ENCODE measurements around the gene UBE2O.

UBE2O gene

DNA sequence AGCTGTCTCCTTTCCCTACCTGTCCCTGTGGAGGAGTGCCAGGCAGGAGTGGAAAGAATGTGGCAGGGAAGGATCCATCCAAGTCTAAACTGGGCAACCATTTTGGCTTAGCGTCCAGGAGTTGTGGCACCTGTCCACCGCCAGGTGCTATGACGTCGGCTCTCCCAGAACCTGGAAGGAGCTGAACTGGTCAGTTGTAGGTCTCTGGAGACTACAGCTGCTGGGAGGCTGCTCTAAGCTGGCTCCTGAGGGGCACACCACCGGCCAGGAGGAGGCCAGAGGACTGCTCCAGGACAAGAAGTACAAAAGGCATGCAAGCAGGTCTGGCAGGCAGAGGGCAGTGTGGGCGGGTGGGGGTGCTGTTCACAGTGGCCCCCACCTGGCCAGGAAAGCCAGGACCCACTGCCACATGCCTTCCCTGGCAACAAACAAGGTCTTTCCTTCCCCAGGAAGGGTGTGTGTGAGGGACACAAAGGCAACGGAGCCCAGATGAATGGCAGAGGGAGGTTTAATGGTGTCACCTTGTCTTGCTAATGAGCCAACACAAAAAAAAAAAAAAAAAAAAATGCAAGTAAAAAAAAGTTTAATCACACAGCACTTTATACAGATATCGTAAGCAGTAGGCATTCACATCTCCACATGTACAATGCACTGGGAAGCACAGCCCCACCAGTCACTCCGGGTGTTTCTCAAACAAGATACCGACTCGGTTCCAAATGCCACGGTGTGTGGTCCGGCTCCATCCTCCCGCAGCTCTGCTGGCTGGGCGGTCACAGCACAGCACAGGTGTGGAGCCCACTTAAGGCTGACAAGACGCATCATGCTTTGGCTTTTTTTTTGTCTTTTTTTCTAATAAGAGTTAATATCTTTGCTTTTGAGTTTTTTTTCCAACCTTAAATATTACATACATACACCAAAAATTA, 63.7 kb downstream of the UBE2O start:
- no peak for DNase-seq (ENCODE audit: low read depth)

DNA sequence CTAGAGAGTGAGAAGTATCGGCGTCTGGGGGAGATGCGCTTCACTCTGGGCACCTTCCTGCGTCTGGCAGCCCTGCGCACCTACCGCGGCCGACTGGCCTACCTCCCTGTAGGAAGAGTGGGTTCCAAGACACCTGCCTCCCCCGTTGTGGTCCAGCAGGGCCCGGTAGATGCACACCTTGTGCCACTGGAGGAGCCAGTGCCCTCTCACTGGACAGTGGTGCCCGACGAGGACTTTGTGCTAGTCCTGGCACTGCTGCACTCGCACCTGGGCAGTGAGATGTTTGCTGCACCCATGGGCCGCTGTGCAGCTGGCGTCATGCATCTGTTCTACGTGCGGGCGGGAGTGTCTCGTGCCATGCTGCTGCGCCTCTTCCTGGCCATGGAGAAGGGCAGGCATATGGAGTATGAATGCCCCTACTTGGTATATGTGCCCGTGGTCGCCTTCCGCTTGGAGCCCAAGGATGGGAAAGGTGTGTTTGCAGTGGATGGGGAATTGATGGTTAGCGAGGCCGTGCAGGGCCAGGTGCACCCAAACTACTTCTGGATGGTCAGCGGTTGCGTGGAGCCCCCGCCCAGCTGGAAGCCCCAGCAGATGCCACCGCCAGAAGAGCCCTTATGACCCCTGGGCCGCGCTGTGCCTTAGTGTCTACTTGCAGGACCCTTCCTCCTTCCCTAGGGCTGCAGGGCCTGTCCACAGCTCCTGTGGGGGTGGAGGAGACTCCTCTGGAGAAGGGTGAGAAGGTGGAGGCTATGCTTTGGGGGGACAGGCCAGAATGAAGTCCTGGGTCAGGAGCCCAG, 65.8 kb downstream of the UBE2O start:
- DNase-seq (ENCODE audit: low read depth), result no peak

DNA sequence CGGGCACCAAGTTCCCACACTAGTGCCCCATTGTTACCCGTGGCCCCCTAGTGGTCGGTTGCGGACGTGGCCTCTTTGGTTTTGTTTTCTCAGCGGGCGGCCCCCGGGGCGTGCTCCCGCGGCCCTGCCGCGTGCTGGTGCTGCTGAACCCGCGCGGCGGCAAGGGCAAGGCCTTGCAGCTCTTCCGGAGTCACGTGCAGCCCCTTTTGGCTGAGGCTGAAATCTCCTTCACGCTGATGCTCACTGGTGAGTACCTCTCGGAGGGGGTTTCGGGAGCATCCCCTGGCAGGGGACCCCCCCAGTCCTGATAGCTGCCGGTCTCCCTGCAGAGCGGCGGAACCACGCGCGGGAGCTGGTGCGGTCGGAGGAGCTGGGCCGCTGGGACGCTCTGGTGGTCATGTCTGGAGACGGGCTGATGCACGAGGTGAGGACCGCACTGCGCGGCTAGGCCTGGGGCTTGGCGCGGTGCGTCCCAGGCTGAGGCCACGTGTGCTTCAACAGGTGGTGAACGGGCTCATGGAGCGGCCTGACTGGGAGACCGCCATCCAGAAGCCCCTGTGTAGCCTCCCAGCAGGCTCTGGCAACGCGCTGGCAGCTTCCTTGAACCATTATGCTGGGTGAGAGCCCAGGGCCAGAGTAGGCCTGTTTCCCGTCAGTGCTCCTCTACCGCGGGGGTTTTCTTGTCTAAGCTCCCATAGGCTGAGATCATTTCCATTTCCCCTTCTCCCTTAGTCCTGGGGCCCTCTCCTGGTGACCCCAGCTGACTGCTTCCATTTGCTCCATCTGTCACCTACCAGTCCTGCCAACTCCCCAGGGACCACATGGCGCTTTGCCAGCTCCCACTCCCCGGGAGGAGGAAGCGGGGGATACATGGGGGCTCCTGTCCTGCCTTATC, 66.8 kb downstream of the UBE2O start:
- peak; percentile 46 for DNase-seq (ENCODE audit: low read depth)

DNA sequence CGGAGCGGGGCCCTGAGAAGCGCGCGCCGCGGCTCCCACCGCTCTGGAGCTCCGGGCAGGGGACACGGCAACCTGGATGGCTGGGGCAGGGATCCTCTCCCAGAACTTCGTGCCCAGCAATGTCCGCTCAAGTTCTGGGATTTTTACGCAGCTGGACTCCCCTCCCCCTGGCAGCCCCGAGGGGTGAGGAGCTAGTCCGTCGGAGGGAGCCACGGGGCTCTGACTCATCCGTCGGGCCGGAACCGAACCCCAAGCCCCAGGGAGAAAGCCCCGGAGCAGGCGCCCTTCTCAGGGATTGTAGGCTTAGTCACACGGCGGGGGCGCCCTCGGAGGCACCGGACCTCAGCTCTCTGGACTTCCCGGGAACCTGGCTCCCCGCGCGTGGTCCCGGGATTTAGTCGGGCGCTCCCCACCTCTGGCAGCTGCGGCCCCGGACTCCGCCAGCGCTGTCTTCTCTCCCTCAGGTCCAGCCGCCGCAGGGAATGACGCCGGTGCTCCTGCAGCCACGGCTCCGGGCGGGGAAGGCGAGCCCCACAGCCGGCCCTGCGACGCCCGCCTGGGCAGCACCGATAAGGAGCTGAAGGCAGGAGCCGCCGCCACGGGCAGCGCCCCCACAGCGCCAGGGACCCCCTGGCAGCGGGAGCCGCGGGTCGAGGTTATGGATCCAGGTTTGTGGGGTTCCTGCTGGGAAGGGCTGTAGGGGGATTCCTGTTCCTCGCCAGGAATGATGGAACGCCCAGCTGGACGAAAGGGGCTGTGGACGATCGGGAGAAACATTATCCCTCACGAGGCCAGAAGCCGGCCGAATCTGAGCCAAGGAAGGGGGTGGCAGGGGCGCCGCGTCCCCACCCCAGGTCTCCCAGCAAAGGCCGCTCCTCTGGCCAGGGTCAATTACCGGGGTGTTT, 67.7 kb downstream of the UBE2O start:
- DNase-seq (ENCODE audit: low read depth), result peak; percentile 36

DNA sequence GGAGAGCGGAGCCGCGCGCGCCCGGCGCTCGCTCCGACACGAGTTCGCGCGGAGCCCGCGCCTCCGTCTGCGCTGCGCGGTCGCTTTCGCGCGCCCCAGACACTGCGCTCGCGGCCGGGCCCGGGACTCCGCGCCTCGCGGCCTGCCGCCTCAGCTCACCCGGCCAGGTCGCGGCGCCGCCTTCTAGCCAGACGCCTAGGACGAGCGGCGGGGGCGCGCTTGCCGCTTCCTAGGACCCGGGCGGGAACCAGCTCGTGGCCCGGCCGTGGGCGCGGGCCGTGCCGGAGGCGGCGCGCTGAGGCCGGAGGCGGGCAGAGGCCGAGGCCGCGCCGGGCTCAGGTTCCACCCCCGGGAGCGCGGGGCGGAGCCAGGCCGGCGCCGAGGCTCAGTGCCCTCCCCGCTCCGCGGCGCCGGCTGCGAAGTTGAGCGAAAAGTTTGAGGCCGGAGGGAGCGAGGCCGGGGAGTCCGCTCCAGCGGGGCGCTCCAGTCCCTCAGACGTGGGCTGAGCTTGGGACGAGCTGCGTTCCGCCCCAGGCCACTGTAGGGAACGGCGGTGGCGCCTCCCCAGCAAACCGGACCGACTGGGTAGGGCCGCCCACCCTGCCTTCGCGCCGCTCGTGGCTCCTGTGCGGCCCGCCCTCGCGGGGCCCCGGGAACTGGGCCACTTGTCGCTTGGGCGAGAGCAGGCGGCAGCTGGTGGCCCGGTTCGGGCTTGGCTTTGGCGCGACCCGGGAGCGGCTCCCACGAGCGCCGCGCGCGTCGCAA, 68.5 kb downstream of the UBE2O start, which contains the start of gene SPHK1:
Gene SPHK1 (plus strand): TSS at position 388 of the 765 bp plus-strand sequence. CDS start 1,036 bp downstream, outside the sequence.
- peak; percentile 11 for DNase-seq (ENCODE audit: low read depth)

DNA sequence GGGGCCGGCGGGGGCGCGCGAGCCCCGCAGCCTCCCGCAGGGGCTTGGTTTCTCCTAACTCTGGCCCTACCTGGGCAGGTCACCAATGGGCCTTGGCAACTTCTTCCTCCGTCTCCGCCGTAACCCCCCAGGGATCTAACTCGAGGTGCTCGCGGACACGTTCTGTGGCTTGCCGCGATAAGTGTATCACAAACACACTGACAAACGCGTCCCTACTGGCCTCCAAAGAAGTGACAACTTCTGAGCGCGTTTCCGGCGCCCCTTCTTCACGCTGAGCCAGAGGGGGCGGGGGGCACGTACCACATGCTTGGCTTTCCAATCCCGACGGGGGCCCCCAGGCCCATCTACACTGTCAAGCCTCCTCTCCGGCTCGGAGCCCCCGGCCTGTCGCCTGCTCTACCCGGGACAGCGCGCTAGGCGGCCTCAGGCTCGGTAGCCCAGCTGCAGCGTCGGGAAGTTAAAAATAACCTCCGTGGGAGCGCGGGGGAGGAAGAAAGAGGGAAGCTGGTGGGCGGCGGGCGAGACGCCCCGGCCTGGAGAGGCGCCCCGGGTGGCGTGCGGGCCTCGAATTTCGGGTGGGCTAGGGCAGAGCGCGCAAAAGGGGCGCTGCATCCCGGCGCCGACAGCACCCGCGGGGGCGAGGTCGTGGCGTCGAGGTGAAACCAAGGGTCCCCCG, 69.3 kb downstream of the UBE2O start:
- no peak for DNase-seq (ENCODE audit: low read depth)

DNA sequence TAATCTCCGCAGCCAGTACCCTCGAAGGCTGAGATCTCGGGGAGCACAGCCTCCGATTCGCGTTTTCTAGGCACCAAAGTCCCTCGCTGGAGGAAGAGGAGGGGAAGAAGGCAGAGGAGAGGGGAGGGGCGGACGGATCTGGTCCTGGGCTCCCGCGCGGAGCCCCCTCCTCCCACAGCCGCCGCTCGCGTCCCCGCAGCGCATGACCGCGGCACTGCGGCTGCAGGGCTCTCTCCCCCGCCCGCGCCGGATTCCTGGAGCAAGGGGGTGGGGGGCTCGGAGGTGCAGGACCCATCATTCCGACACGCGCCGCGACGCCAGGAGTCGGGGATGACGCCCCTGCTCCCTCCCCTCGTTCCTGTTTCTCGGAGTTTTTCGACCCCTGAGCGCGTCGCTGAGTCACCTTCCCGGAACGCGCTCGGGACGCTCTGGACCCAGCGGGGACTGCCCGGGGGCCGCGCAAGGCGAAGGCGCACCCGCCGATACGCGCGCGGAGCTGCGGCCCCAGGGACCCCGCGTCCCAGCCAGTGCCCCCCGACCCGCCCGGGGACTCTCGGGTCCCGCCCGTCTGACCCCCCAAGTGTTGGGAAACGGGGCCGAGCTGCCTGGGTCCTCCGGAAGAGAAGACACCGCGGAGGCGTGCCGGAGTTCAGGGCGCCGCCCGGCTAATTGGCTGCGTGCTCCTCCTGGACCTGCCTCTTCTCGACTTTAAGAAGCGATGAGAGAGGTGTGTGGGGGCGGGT, 70.0 kb downstream of the UBE2O start:
- peak; percentile 16 for DNase-seq (ENCODE audit: low read depth)

DNA sequence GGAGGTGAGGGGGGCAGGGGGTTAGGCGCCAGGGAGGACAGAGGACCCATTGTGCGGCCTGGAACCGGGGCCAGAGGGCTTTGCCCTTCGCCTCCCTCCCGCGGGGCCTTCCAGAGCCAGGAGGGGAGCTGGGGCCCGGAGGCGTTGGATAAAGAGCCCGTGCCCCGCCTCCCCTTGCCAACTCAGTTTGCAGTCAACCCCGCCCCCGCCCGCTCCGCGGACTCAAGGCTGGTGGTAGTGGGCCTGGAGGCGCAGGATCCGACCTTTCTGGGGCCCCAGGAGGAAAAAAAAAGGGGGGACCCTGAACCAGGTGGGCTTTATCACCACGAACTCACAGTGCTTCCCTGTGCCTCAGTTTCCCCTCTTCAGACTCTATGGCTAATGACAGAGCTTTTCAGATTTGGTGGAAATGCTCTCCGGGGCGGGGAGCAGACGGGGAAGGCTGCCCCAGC, 70.6 kb downstream of the UBE2O start:
- no peak for DNase-seq (ENCODE audit: low read depth)

DNA sequence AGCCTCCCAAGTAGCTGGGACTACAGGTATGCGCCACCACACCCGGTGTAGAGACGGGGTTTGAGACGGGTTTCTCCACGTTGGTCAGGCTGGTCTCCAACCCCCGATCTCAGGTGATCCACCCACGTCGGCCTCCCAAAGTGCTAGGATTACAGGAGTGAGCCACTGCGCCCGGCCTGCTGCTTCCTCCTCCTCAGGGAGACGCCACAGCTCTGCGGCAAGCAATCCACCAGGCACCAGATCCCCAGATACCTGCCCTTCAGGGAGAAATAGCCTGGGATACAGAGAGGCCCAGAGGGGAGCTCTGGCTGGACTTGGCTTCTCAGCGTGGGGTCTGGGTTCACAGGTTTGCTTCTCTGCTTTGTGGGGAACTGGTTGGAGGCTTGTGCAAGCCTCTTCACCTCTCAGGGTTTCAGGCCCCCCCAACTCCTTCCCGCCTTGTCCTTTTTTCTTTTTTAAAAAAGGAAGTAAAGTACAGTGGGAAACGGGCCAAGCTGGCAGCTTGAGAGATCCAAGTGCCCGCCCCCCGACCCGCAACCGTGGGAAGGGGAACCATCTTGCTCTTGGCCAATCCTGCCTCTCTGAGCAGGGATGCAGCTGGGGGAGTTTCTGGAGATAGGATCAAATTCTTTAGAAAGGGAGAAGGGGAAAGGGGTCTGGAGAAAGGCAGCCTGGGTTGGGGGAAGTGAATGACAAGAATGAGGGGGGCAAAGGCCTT, 71.2 kb downstream of the UBE2O start:
- DNase-seq (ENCODE audit: low read depth), result no peak

DNA sequence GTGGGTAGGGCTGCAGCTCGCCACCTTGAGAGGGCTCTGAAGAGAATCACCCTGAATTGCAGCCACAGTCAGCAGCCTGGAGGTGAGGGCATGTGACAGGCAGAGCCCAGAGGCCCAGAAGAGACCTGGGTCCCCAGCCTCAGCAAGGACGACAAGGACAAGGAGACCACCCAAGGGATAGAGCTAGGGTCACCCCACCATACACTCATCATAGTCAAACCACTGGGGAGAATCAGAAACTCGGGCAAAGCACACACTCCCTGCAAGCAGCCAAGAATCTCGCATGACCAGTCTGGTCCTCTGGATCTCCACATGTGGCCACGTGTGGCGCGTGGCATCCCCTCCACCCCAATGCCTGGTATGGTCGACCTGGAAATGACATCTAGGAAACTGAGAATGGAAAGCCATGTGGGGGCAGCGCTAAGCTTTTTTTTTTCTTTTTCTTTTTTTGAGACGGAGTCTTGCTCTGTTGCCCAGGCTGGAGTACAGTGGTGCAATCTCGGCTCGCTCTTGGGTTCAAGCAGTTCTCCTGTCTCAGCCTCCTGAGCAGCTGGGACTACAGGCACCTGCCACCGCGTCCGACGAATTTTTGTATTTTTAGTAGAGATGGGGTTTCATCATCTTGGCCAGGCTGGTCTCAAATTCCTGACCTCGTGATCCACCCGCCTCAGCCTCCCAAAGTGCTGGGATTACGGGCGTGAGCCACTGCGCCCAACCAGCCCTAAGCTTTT, 73.1 kb downstream of the UBE2O start:
- DNase-seq (ENCODE audit: low read depth), result no peak

DNA sequence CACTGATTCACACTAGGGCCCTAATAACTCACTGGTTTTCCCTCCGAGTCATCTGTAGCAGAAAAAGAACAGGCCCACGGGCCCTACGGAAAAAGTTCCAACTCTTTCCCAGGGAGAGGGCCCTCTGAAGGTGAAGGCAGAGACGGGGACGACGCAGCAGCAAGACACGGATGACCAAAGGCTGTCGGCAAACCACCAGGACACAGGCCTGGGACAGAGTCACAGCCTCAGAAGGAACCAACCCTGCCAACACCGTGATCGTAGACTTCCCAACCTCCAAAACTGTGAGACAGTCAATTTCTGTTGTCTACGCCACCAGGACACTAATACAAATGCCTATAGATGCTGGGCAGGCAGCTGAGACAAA, 73.7 kb downstream of the UBE2O start:
- no peak for DNase-seq (ENCODE audit: low read depth)

DNA sequence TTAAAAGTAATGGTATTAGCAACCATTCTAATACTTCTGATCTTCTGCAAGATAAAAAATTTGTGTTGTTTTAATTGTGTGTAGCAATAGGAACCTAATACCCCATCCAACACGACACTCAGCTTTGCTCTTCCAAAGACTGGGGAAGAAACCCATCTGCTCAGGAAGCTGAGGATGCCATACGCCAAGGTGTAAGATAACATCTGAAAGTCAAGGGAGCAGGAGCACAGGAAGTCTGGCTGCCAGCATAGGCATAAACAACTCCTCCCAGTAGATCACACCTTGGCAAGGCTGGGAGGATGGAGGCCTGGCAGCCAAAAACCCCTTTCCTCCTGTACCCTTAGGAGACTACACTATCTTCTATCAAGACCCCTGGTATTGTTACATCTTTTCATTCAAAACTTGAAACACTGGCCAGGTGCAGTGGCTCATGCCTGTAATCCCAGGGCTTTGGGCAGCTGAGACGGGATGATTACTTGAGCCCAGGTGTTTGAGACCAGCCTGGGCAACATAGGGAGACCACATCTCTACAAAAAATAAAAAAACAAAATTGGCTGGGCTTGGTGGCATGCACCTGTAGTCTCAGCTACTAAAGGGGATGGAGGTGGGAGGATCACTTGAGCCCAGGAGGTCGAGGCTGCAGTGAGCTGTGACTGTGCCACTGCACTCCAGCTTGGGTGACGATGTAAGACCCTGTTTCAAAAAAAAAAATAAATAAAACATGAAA, 74.2 kb downstream of the UBE2O start:
- no peak for DNase-seq (ENCODE audit: low read depth)

DNA sequence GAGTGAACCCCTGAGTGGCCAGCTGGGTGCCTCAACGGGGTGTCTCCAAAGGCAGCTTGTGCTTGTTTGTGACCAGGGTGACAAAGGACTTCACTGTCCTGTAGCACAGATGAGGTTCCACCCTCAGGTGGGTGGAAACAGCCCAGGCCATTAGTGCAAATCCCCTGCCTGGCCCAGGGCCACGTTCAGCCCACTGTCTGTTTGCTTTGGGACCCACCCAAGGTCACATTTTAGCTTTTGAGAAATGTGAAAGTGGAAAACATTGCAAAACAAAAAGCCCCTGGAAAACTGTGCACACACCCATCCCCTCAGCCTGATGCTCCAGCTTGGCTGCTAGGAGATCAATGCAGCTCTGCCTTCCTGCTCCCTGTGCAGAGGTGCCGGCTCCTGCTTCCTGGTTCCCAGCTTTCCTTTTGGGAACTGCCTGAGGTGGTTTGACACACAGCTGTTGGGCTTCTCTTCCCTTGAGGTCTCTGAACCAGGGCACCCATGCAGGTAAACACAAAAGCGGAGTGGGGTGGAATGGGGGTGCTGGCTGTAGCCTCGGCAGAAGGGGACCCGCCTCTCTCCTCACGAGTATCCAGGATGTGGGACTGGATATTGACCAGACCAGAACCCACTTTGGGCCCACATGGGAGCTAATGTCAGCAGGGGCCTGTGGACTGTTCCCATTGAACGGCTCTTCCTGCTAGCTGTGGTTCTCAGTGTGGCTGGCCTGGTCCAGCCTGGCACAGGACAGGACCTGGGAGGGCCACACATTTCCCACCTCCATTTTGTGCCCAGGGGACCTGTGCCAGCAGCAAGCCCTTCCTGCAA, 76.4 kb downstream of the UBE2O start:
- DNase-seq (ENCODE audit: low read depth), result no peak

DNA sequence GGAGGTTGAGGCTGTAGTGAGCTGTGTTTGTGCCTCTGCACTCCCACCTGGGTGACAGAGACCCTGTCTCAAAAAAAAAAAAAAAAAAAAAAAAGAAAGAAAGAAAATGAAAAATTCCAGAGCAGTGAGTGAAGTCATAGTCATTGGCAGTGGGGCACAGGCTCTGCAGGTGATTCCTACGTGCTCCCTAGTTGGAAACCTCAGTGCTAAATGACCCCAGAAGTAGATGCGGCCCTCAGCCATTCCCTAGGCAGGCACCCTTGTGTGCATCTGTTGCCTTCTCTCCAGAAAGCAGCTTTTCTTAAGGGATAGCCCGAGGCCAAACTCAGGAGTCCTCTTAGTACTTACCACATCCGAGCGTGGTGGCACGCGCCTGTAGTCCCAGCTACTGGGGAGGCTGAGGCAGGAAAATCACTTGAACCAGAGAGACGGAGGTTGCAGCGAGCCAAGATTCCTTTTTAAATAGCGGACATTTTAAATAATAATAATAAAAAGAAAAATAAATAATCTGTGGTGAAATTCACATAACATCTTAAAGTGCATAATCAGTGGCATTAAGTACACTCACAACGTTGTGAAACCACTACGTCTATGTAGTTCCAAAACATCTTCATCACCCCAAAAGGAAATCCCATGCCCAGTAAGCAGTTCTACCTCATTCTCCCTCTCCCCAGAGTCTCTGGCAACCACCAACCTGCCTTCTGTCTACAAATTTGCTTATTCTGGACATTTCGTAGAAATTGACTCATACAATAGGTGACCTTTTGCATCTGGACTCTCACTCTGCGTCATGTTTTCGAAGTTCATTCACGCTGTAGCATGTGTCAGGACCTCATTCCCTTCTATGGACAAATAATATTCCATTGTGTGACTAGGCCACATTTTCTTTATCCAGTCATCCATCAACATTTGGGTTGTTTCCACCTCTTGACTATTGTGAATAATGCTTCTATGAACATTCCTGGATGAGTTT, 81.0 kb downstream of the UBE2O start:
- no peak for DNase-seq (ENCODE audit: low read depth)

All from T-helper 22 cell (primary cell).